Progenitor cell of endocrine pancreas (in vitro differentiated cells): ENCODE results near the gene BHLHA9. TPM values are rescaled to one million over a fixed set of nuclear protein-coding genes. Genes with fewer than 3 reads are reported as not detected.

Experiments used
- DNase-seq: peaks from one replicate; pipeline ENCODE4 v3.0.0; 2021; ENCODE audit warnings: low spot score; ENCODE audit not compliant: unreplicated experiment
- H3K27ac Mint-ChIP-seq: 2 replicates; pipeline ENCODE4 v1.8.0; 2021; ENCODE audit warnings: mild to moderate bottlenecking, moderate library complexity, mixed read lengths
- H3K27me3 Mint-ChIP-seq: 2 replicates; pipeline ENCODE4 v1.8.0; 2021; ENCODE audit warnings: mixed read lengths
- H3K36me3 Mint-ChIP-seq: 2 replicates; pipeline ENCODE4 v1.8.0; 2022; ENCODE audit warnings: mixed read lengths; ENCODE audit not compliant: insufficient read depth
- H3K4me1 Mint-ChIP-seq: 2 replicates; pipeline ENCODE4 v1.8.0; 2021; ENCODE audit warnings: low read depth, mixed read lengths
- H3K4me3 Mint-ChIP-seq: 2 replicates; pipeline ENCODE4 v1.8.0; 2021; ENCODE audit warnings: low read depth, mild to moderate bottlenecking, moderate library complexity, mixed read lengths
- H3K9me3 Mint-ChIP-seq: 2 replicates; pipeline ENCODE4 v1.8.0; 2021; ENCODE audit warnings: low read depth, mixed read lengths
- CTCF ChIP-seq: fragments of 200-600 bp; sonication (generic); IDR thresholded peaks from one replicate; pipeline ENCODE4 v1.5.0; 2021; ENCODE audit warnings: antibody characterized with exemption, mild to moderate bottlenecking; ENCODE audit not compliant: unreplicated experiment
- total RNA-seq: library from RNA; stranded (reverse); gene quantifications from 2 replicates; pipeline ENCODE4 v1.2.1, GENCODE V29; 2021

Gene BHLHA9
- total RNA-seq, 1 donor from 2014 or later = not detected

- no peak for DNase-seq
- H3K4me3 Mint-ChIP-seq = peak overlapping the region; percentile 67
- H3K9me3 Mint-ChIP-seq = no peaks in the 10 kb centered on the region
- peaks cover 65% of the 10 kb centered on the region for H3K27me3 Mint-ChIP-seq
- peak overlapping the region; percentile 52 for H3K27ac Mint-ChIP-seq
- TF ChIP-seq CTCF = no peak
- peaks cover 2% of the 10 kb centered on the region for H3K36me3 Mint-ChIP-seq
- peaks cover 6% of the 10 kb centered on the region for H3K4me1 Mint-ChIP-seq
Observed at GRCh38 chr17:1229900-1230501, 40.2 kb upstream of the BHLHA9 start.

- peaks cover 52% of the 10 kb centered on the region for H3K27me3 Mint-ChIP-seq
- peak overlapping the region; percentile 14 for H3K4me3 Mint-ChIP-seq
- peaks cover 2% of the 10 kb centered on the region for H3K36me3 Mint-ChIP-seq
- H3K9me3 Mint-ChIP-seq = no peaks in the 10 kb centered on the region
- no peak for DNase-seq
- no peak for TF ChIP-seq CTCF
- peaks cover 6% of the 10 kb centered on the region for H3K4me1 Mint-ChIP-seq
- H3K27ac Mint-ChIP-seq = no peak overlapping the region
Observed at GRCh38 chr17:1231456-1231855, 38.8 kb upstream of the BHLHA9 start.

GRCh38 chr17:1232331-1232730 lies 37.9 kb upstream of the BHLHA9 start:
- Mint-ChIP-seq H3K4me1 (peaks cover 6% of the 10 kb centered on the region), H3K27me3 (peaks cover 44% of the 10 kb centered on the region), H3K27ac (no peak overlapping the region), H3K36me3 (peaks cover 2% of the 10 kb centered on the region), H3K4me3 (no peak overlapping the region), H3K9me3 (no peaks in the 10 kb centered on the region)
- DNase-seq = no peak
- TF ChIP-seq CTCF = no peak

- peaks cover 2% of the 10 kb centered on the region for H3K36me3 Mint-ChIP-seq
- peaks cover 39% of the 10 kb centered on the region for H3K27me3 Mint-ChIP-seq
- no peaks in the 10 kb centered on the region for H3K9me3 Mint-ChIP-seq
- H3K4me3 Mint-ChIP-seq = no peak overlapping the region
- no peak for TF ChIP-seq CTCF
- H3K4me1 Mint-ChIP-seq = peaks cover 6% of the 10 kb centered on the region
- H3K27ac Mint-ChIP-seq = no peak overlapping the region
- DNase-seq = no peak
Observed at GRCh38 chr17:1232786-1233185, 37.5 kb upstream of the BHLHA9 start.

- no peak for TF ChIP-seq CTCF
- H3K27me3 Mint-ChIP-seq = peaks cover 37% of the 10 kb centered on the region
- no peak overlapping the region for H3K4me3 Mint-ChIP-seq
- no peak overlapping the region for H3K27ac Mint-ChIP-seq
- H3K9me3 Mint-ChIP-seq = no peaks in the 10 kb centered on the region
- peaks cover 2% of the 10 kb centered on the region for H3K36me3 Mint-ChIP-seq
- H3K4me1 Mint-ChIP-seq = peaks cover 4% of the 10 kb centered on the region
- DNase-seq = no peak
Observed at GRCh38 chr17:1234455-1234854, 35.8 kb upstream of the BHLHA9 start.
